Activated CD8-positive, alpha-beta memory T cell treated with anti-CD3 and anti-CD28 coated beads, Interleukin-2, amount 50 U/mL, for 24 hours (primary cell): Measurements from ENCODE around the gene EXOC4.

ENCODE experiments used
- DNase-seq: peaks from one replicate; pipeline ENCODE4 v3.0.0-alpha.2; 2020; ENCODE audit errors: extremely low read depth

Gene EXOC4

GRCh38 chr7:133572843-133573242 lies 320.0 kb downstream of the EXOC4 start:
- no peak for DNase-seq

DNA sequence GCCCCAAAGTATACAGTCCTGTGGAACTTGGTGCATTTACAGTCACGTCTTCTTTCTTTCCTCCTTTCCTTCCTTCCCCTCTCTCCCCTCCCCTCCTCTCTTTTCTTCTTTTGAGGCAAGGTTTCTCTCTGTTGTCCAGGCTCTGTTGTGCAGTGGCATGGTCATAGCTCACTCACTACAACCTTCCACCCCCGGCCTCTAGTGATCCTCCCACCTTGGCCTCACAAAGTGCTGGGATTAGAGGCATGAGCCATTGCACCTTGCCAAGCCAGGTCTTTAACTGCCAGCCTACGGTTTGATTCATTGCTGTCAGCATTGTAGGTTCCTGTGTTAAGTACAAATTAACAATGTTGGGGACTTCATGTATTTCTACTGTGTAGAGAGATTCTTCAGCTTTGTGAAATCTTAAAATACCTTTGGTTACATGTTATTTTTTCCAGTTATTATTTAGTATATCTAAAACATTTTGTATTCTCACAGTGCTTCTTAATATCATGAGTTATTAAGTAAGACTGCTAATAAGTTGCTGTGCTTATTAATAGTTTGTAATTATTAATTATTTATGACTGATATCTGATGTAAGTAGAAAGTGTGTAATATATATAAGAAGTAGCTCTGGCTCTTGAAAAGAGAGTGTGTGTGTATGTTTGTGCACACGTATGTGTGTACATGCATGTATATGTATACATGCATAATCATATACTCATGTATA lies 320.8 kb downstream of the EXOC4 start:
- DNase-seq = no peak

DNA sequence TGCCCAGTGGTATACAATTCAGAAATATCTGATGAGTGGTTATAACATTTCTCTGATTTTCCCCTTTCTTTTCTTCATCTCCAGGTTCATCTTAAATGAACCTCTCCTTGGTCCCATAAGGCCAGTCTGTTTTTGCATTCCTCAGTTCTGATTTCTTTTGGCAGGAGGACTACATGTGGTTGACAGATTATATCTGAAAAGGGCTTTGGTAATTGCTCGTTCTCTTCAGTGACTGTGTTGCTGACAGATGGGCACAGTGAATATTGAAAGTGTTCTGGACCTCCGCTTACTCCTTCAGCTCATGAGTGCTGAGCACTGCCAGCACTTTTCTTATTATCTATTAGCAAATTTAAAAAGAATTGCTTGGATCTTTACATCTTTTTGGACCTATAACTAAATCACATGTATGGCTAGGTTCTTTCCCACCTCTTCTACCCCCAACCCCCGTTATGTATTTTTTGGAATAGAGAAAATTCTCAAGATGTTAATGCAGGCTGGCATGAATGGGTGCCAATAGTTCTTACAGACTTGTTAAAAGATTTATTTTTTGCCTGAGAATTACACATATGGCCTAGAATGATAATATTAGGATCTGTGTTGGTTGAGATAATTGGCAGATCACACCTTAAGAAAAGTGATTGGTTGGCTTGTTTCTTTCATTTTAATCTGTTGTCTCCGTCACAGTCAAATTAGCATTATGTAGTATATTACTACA lies 323.0 kb downstream of the EXOC4 start:
- DNase-seq = no peak

GRCh38 chr7:133576612-133577168 lies 323.8 kb downstream of the EXOC4 start:
- no peak for DNase-seq

GRCh38 chr7:133582766-133583523 lies 330.1 kb downstream of the EXOC4 start:
- DNase-seq = no peak

DNA sequence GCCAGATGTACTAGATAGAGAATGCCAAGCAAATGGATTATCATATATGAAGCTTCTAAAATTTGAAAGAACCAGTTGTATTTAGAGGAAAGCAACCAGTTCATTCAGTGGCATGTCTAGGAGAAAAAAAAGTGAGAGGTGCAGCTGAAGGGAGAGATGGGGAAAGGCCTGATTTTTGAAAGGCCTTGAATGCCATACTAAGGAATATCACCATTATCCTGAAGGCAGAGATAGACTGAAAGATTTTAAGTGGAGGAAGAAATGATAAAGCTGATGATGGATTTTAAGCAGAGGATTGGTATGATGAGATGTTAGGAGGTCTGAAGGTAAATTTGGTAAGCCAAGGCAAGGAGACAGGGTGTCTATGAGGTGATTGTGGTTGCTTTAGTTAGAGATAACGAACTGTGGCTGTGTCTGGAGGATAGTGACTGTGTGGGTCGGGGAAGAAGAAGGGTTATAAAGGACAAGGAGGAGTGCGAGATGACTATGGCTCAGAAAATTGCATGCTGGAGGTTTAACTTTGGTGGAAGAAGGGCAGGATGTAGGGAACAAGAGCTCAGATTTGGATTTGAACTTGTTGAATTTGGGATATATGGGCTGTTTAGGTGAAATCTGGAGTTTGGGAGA lies 330.8 kb downstream of the EXOC4 start:
- DNase-seq = no peak

- DNase-seq = no peak
Measured at GRCh38 chr7:133584956-133585668, 332.2 kb downstream of the EXOC4 start.

- no peak for DNase-seq
Measured at GRCh38 chr7:133586253-133586652, 333.4 kb downstream of the EXOC4 start.

- DNase-seq = no peak
Measured at GRCh38 chr7:133587903-133588302, 335.0 kb downstream of the EXOC4 start.

GRCh38 chr7:133590795-133591194 lies 337.9 kb downstream of the EXOC4 start:
- no peak for DNase-seq

- DNase-seq = no peak
Measured at GRCh38 chr7:133591704-133592340, 338.9 kb downstream of the EXOC4 start.

DNA sequence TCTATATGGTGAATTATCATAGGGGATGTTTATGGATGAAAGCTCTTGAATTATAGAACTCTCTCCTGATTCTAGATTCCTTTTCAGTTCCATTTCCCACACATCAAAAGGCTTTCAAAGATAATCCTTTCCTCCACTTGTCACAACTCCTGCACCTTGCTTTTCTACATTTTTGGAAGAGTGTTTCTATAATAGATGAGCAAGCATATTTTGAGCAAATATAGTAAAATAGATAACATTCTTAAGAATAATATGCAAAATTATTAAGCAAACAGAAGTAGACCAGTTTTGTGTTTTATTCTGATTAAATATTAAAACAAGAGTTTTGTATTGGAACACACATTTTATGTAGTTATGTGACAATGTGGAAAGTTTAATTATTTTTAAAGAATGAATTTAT lies 340.7 kb downstream of the EXOC4 start:
- DNase-seq = no peak

DNA sequence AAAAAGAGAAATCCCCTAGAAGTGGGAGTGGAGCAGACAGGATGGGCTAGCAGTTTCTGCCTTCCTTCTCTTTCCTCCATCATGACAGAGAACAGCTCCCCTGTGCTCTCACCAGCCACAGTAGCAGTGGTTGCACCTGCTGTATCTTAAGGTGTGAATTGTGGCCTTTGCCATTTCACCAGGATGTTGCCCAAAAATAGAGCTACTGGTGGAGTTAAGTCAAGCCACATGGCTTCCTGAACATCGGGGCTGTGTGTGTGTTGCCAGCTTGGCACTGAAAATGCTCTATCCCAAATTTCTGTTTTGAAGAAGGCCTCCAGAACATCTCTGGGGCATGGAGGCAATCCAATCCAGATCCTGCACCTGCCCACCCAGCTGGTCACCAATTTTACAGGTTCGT lies 348.7 kb downstream of the EXOC4 start:
- no peak for DNase-seq

- no peak for DNase-seq
Measured at GRCh38 chr7:133602291-133602690, 349.4 kb downstream of the EXOC4 start.

- DNase-seq = no peak
Measured at GRCh38 chr7:133606991-133607390, 354.1 kb downstream of the EXOC4 start.

- no peak for DNase-seq
Measured at GRCh38 chr7:133609806-133610205, 356.9 kb downstream of the EXOC4 start.

DNA sequence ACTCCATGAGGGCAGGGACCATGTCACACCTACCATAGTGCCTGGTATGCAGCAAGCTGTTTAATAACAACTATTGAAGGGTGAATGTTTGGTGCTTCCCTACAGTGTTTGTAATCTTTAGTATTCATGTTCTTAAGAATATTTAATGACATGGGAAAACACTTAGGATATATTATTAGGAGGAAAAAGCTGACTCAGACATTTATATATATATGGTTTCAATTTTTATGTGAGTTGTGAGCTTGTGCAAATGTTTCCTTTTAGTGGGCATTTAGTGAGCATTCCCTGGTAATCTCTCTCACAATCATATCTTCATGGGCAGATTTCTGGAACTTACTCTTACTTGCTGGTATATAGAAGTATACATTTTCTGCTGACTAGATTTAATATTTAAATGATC lies 359.1 kb downstream of the EXOC4 start:
- no peak for DNase-seq

DNA sequence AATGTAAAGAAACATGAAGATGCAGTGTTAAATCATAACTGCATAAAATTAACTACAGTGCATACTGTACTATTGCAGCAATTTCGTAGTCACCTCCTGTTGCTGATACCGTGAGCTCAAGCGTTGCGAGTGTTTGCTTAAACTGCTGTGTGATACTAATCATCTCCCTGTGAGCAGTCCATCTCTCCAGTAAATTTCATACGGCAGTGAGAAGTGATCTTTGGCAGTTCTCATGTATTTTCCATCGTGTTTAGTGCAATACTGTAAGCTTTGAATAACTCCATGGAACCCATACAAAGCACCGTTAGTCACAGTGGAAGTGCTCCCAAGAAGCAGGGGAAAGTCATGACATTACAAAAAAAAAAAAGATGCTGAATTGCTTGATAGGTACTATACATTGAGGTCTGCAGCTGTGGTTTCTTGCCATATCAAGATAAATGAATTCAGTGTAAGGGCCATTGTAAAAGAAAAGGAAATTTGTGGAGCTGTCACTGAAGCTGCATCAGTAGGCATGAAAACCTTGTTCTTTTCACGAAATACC lies 360.4 kb downstream of the EXOC4 start:
- no peak for DNase-seq

DNA sequence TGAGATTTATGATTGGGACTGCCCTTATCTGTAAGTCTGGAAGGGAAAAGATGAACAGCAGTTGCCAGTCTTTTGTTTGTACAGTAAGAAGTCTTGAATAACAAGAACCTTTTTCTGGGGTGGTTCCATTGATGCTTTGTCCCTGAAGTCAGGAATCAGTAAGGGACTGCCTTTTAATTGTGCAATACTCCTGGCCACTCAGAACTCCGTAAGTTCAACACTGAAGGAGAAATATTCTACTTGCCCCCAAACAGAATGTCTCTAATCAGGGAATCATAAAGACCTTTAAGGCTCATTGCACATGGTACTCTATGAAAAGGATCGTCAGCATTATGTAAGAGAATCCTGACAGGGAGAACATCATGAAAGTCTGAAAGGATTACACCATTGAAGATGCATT lies 361.4 kb downstream of the EXOC4 start:
- DNase-seq = no peak

DNA sequence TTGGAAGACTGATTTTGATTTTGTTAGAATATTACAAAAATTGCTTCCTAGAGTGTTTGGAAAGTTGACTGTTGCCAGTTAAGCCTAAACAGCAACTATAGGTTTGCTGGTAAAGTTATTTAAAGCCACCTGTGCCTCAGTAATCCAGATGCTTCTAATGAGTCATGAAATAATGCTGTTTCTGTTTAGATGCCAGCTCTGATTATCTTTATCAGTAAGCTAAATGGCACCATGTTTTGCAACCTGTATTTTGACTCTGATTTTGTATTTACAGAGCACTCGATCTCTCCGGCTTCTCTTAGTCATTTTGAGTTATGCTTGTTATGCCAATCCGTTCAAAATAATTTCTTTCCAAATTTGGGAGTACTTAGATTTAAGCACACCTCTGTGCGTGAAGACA lies 366.1 kb downstream of the EXOC4 start:
- DNase-seq = no peak

- no peak for DNase-seq
Measured at GRCh38 chr7:133619491-133619890, 366.6 kb downstream of the EXOC4 start.
